Measurements from ENCODE around the gene USPL1. TPM values are rescaled to one million over a fixed set of nuclear protein-coding genes. Genes with fewer than 3 reads are reported as not detected.

Gene USPL1
- total RNA-seq, 1 experiment from 2014 or later, result 13.0 TPM

- no peak for DNase-seq
These were observed 42.3 kb downstream of the USPL1 start for GRCh38 chr13:30659980-30660379.

GRCh38 chr13:30660796-30661195, 43.1 kb downstream of the USPL1 start:
- Histone ChIP-seq H3K36me3 (replicated peaks; ENCODE audit: control insufficient read depth, insufficient read depth, low read length) (peaks cover 9% of the 10 kb centered on the region), H3K27me3 (ENCODE audit: control insufficient read depth, insufficient read depth, low read length) (no peaks in the 10 kb centered on the region), H3K4me3 (ENCODE audit: insufficient read depth, low read depth, low read length) (no peak overlapping the region)
- no peak for DNase-seq

More at GRCh38 chr13:30659980-30660379, 42.3 kb downstream of the USPL1 start:
- no peak overlapping the region for H3K4me3 ChIP-seq (ENCODE audit: insufficient read depth, low read depth, low read length)
- peaks cover 9% of the 10 kb centered on the region for H3K36me3 ChIP-seq (replicated peaks; ENCODE audit: control insufficient read depth, insufficient read depth, low read length)
- H3K27me3 ChIP-seq (ENCODE audit: control insufficient read depth, insufficient read depth, low read length), result no peaks in the 10 kb centered on the region

DNA sequence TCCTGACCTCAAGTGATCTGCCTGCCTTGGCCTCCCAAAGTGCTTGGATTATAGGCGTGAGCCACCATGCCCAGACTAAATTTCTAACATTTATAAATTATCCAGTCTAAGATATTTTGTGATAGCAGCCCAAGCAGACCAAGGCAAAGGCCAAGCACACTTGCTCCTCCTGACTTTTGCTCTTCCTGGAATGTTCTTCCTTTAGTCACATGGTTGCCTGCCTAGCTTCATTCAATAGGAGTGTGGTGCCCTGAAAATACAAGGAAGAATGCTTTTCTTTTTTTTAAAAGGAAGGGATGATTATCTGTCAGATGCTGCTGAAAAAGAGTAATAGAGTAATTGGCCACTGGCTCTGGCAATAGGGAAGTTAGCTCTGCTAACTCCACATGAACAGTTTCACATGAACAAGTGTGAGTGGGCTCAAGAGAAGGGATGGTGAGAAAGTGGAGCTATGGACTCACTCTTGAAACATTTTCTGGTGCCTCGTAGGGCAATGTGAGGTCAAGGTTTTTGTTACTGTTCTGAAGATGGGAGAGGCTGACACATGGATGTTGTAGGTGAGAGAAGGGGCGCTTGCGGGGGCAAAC, 47.1 kb downstream of the USPL1 start:
- Histone ChIP-seq H3K36me3 (replicated peaks; ENCODE audit: control insufficient read depth, insufficient read depth, low read length) (no peaks in the 10 kb centered on the region), H3K27me3 (ENCODE audit: control insufficient read depth, insufficient read depth, low read length) (no peaks in the 10 kb centered on the region), H3K4me3 (ENCODE audit: insufficient read depth, low read depth, low read length) (no peak overlapping the region)
- no peak for DNase-seq

DNA sequence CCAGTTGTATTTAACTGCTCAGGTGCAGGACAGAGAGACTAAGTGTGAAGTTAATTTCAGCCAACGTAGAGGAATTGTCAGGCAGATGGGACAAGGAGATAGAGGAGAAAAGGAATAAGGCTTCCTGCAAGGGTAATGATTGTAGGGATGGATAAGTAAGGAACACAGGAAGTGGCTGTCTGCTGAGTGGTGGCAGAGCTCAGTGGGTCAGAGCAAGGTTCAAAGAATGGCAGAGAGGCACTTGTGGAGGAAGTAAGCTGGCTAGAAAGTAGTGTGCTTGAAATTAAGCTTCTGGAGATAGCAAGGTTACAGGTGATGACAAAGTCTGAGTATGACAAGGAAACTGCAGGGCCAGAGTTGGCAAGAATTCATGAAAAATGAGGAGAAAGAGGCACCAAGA, 47.9 kb downstream of the USPL1 start:
- H3K4me3 ChIP-seq (ENCODE audit: insufficient read depth, low read depth, low read length), result no peak overlapping the region
- DNase-seq, result no peak
- H3K36me3 ChIP-seq (replicated peaks; ENCODE audit: control insufficient read depth, insufficient read depth, low read length), result no peaks in the 10 kb centered on the region
- no peaks in the 10 kb centered on the region for H3K27me3 ChIP-seq (ENCODE audit: control insufficient read depth, insufficient read depth, low read length)

GRCh38 chr13:30666113-30666512, 48.4 kb downstream of the USPL1 start:
- Histone ChIP-seq H3K27me3 (ENCODE audit: control insufficient read depth, insufficient read depth, low read length) (no peaks in the 10 kb centered on the region), H3K4me3 (ENCODE audit: insufficient read depth, low read depth, low read length) (no peak overlapping the region), H3K36me3 (replicated peaks; ENCODE audit: control insufficient read depth, insufficient read depth, low read length) (no peaks in the 10 kb centered on the region)
- no peak for DNase-seq

GRCh38 chr13:30667014-30667413, 49.3 kb downstream of the USPL1 start:
- H3K27me3 ChIP-seq (ENCODE audit: control insufficient read depth, insufficient read depth, low read length), result no peaks in the 10 kb centered on the region
- no peak for DNase-seq

GRCh38 chr13:30668312-30668711, 50.6 kb downstream of the USPL1 start:
- Histone ChIP-seq H3K36me3 (replicated peaks; ENCODE audit: control insufficient read depth, insufficient read depth, low read length) (no peaks in the 10 kb centered on the region), H3K27me3 (ENCODE audit: control insufficient read depth, insufficient read depth, low read length) (no peaks in the 10 kb centered on the region)
- DNase-seq, result no peak

More at GRCh38 chr13:30667014-30667413, 49.3 kb downstream of the USPL1 start:
- Histone ChIP-seq H3K4me3 (ENCODE audit: insufficient read depth, low read depth, low read length) (no peak overlapping the region), H3K36me3 (replicated peaks; ENCODE audit: control insufficient read depth, insufficient read depth, low read length) (no peaks in the 10 kb centered on the region)

GRCh38 chr13:30671271-30671815, 53.6 kb downstream of the USPL1 start:
- no peak overlapping the region for H3K4me3 ChIP-seq (ENCODE audit: insufficient read depth, low read depth, low read length)
- no peaks in the 10 kb centered on the region for H3K27me3 ChIP-seq (ENCODE audit: control insufficient read depth, insufficient read depth, low read length)
- no peaks in the 10 kb centered on the region for H3K36me3 ChIP-seq (replicated peaks; ENCODE audit: control insufficient read depth, insufficient read depth, low read length)
- DNase-seq, result no peak

More at GRCh38 chr13:30668312-30668711, 50.6 kb downstream of the USPL1 start:
- H3K4me3 ChIP-seq (ENCODE audit: insufficient read depth, low read depth, low read length), result no peak overlapping the region

- H3K4me3 ChIP-seq (ENCODE audit: insufficient read depth, low read depth, low read length), result peak overlapping the region; percentile 46
- no peaks in the 10 kb centered on the region for H3K27me3 ChIP-seq (ENCODE audit: control insufficient read depth, insufficient read depth, low read length)
- no peaks in the 10 kb centered on the region for H3K36me3 ChIP-seq (replicated peaks; ENCODE audit: control insufficient read depth, insufficient read depth, low read length)
- peak; percentile 96 for DNase-seq
These were observed 56.2 kb downstream of the USPL1 start for GRCh38 chr13:30673669-30674521.

DNA sequence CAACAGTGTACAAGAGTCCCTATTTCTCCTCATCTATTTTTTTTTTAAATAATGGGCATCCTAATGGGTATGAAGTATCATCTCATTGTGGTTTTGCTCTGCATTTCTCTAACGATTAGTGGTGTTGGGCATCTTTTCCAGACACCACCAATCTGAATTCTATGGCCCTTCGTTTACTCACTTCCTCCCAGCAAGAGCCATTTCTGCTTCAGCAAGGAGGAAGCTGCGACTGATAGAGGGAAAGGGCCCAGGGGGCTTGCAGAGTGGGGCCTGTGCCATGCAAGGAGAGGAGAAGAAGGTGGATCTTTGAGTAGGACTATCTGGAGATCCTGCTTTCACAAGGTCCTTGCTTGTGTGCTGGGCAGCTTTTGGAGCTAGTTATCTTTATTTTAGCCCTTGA, 58.0 kb downstream of the USPL1 start:
- no peaks in the 10 kb centered on the region for H3K36me3 ChIP-seq (replicated peaks; ENCODE audit: control insufficient read depth, insufficient read depth, low read length)
- no peak for DNase-seq

DNA sequence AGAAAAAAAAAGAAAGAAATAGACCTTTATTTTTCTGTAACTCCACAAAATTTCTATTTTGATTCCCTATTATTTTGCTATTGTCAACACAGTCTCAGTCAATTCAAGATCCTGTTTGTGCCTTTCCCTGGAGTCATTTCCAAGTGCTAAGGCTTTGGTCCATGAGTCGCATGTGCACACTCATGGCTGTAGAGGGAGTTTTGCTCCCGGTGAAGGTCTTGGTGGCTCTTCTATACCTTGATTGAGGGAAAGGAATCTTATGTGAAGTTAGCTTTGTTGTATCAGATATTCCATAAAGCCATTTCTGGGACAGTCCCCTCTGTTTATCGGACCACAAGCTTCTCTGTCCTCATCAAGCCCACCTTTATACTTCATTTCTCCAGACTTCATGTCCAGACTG, 59.0 kb downstream of the USPL1 start:
- DNase-seq, result peak; percentile 47
- Histone ChIP-seq H3K27me3 (ENCODE audit: control insufficient read depth, insufficient read depth, low read length) (no peaks in the 10 kb centered on the region), H3K4me3 (ENCODE audit: insufficient read depth, low read depth, low read length) (no peak overlapping the region), H3K36me3 (replicated peaks; ENCODE audit: control insufficient read depth, insufficient read depth, low read length) (no peaks in the 10 kb centered on the region)

More for the DNA sequence above, 58.0 kb downstream of the USPL1 start:
- H3K27me3 ChIP-seq (ENCODE audit: control insufficient read depth, insufficient read depth, low read length), result no peaks in the 10 kb centered on the region
- H3K4me3 ChIP-seq (ENCODE audit: insufficient read depth, low read depth, low read length), result no peak overlapping the region

- DNase-seq, result peak; percentile 77
- H3K27me3 ChIP-seq (ENCODE audit: control insufficient read depth, insufficient read depth, low read length), result no peaks in the 10 kb centered on the region
- H3K4me3 ChIP-seq (ENCODE audit: insufficient read depth, low read depth, low read length), result no peak overlapping the region
- no peaks in the 10 kb centered on the region for H3K36me3 ChIP-seq (replicated peaks; ENCODE audit: control insufficient read depth, insufficient read depth, low read length)
These were observed 62.0 kb downstream of the USPL1 start for GRCh38 chr13:30679483-30680330.

DNA sequence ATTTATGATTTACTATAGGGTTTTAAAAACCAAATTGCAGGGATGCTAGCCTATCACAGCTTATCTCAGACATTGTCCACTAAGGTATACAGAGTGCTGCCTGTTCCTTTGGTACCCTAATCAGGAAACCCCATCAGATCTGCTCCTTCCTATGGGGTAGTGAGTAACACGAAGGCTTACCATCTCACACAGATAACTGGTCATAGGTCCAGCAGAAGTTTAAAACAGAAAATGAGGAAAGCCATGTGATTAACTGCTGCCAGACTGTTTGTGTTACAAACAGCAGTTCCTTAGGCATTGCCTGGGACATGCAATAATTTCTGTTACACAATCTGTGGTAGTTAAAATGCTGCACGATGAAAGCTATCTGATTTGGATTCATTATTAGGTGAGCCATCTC, 64.1 kb downstream of the USPL1 start:
- Histone ChIP-seq H3K36me3 (replicated peaks; ENCODE audit: control insufficient read depth, insufficient read depth, low read length) (no peaks in the 10 kb centered on the region), H3K4me3 (ENCODE audit: insufficient read depth, low read depth, low read length) (no peak overlapping the region), H3K27me3 (ENCODE audit: control insufficient read depth, insufficient read depth, low read length) (no peaks in the 10 kb centered on the region)
- DNase-seq, result no peak

DNA sequence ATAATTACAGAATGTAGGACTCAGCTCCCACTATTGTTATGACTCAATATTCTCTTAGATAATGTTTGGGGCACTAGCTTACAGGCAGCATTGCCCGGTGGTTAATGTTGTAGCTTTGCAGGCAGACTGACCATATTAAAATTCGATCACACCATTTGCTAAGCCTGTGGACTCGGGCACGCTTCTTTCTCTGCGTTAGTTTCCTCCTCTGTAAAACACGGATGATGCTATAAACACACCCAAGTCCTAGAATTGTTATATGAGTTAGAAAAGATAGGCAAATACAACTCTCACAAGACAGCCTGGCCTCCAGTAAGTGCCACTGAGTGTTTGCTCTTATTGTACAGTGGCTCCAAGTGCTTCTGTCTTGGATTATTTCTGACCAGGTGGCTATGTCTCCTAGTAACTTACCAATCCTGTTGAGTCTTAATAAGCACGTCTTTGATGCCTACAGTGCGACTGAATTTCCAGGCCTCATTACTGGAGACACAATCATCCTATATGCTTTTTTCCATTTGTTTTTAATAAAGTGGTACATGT, 67.7 kb downstream of the USPL1 start:
- no peak for DNase-seq
- Histone ChIP-seq H3K27me3 (ENCODE audit: control insufficient read depth, insufficient read depth, low read length) (no peaks in the 10 kb centered on the region), H3K4me3 (ENCODE audit: insufficient read depth, low read depth, low read length) (no peak overlapping the region), H3K36me3 (replicated peaks; ENCODE audit: control insufficient read depth, insufficient read depth, low read length) (no peaks in the 10 kb centered on the region)
